Thyroid gland (tissue), 4 donors: Measurements from ENCODE around the gene DACH1. TPM values are rescaled to one million over a fixed set of nuclear protein-coding genes. Genes with fewer than 3 reads are reported as not detected.

Experiments
- DNase-seq, 2 donors: peaks; one replicate each; pipeline ENCODE4 v3.0.0-alpha.2; 2019
- H3K27ac ChIP-seq, 3 donors: fragments of 200-600 bp; sonication (generic); 1 replicate in 2 of 3; 2 replicates in 1 of 3; pipeline ENCODE4 v1.5.1; 2016 to 2019; ENCODE audit warnings: mild to moderate bottlenecking in 1 of 3, moderate library complexity in 1 of 3
- H3K27me3 ChIP-seq: fragments of 200-600 bp; sonication (generic); one replicate; pipeline ENCODE4 v1.5.1; 2019
- H3K36me3 ChIP-seq, 2 donors: fragments of 200-600 bp; sonication (generic); one replicate each; pipeline ENCODE4 v1.5.1; 2016 to 2019
- H3K4me1 ChIP-seq, 2 donors: fragments of 200-600 bp; sonication (generic); one replicate each; pipeline ENCODE4 v1.5.1; 2017 to 2019
- H3K4me3 ChIP-seq, 3 donors: fragments of 200-600 bp; sonication (generic); replicated peaks in 1 of 3; 1 replicate in 2 of 3; 2 replicates in 1 of 3; pipeline ENCODE4 v1.5.1; 2016; ENCODE audit warnings: mild to moderate bottlenecking in 1 of 3
- H3K9me3 ChIP-seq: fragments of 200-600 bp; sonication (generic); one replicate; pipeline ENCODE4 v1.5.1; 2017
- CTCF ChIP-seq, 6 experiments: fragments of 200-600 bp in 3 of 6; fragments of 450-650 bp in 3 of 6; sonication (generic) in 3 of 6; IDR thresholded peaks; one replicate each; pipeline ENCODE4 v1.5.1; 2016 to 2019; ENCODE audit warnings: antibody characterized with exemption in 6 of 6, mild to moderate bottlenecking in 2 of 6, inconsistent platforms in 1 of 6, moderate library complexity in 1 of 6
- POLR2A ChIP-seq, 2 donors: fragments of 450-650 bp; IDR thresholded peaks; one replicate each; pipeline ENCODE4 v1.6.1; 2017; ENCODE audit warnings: antibody characterized with exemption in 2 of 2, mild to moderate bottlenecking in 2 of 2, moderate library complexity in 1 of 2
- WGBS, 2 donors: methylation state at CpG; one replicate each; pipeline ENCODE4 v1.1.5; 2017; 5-methylcytosine and 5-hydroxymethylcytosine counted together
- intact Hi-C: fragments of 100-400 bp; cut with DNase I; formaldehyde crosslinking; loops from one replicate; pipeline ENCODE4 v1.15.1; 2023
- total RNA-seq, 4 donors: library from RNA; depleted of rRNA; stranded (reverse); fragments of >200 nt; gene quantifications; one replicate each; pipeline ENCODE4 v1.2.3, GENCODE V29; 2016

The DACH1 gene
- total RNA-seq, 4 donors from 2014 or later = 0.33 to 0.49 (median 0.33) TPM; not detected in 1

- no peak for TF ChIP-seq POLR2A (IDR thresholded peaks at IDR 0.05)
- no peak for TF ChIP-seq CTCF (IDR thresholded peaks at IDR 0.05)
- DNase-seq = no peak
These were observed 275.6 kb downstream of the DACH1 start for GRCh38 chr13:71591374-71591773.

GRCh38 chr13:71590654-71591148, 276.3 kb downstream of the DACH1 start:
- H3K27ac ChIP-seq = no peak overlapping the region
- WGBS, 2 donors = 98% methylated on average over 3 of the region's 3 CpGs
- intact Hi-C loops = no loop called here

More at GRCh38 chr13:71591374-71591773, 275.6 kb downstream of the DACH1 start:
- Histone ChIP-seq H3K4me3 (no peak overlapping the region), H3K9me3 (no peaks in the 10 kb centered on the region), H3K4me1 (no peaks in the 10 kb centered on the region), H3K36me3 (no peaks in the 10 kb centered on the region), H3K27me3 (no peaks in the 10 kb centered on the region), H3K27ac (no peak overlapping the region)
- intact Hi-C loops = no loop called here

GRCh38 chr13:71589032-71589431, 278.0 kb downstream of the DACH1 start:
- intact Hi-C loops = no loop called here

More at GRCh38 chr13:71590654-71591148, 276.3 kb downstream of the DACH1 start:
- H3K27me3 ChIP-seq = no peaks in the 10 kb centered on the region
- no peaks in the 10 kb centered on the region for H3K9me3 ChIP-seq
- H3K4me3 ChIP-seq = no peak overlapping the region
- no peak for DNase-seq
- no peak for TF ChIP-seq CTCF (IDR thresholded peaks at IDR 0.05)
- TF ChIP-seq POLR2A (IDR thresholded peaks at IDR 0.05) = no peak
- no peaks in the 10 kb centered on the region for H3K4me1 ChIP-seq
- no peaks in the 10 kb centered on the region for H3K36me3 ChIP-seq

GRCh38 chr13:71587817-71588216, 279.2 kb downstream of the DACH1 start:
- no peaks in the 10 kb centered on the region for H3K36me3 ChIP-seq
- TF ChIP-seq CTCF (IDR thresholded peaks at IDR 0.05) (no peak), POLR2A (IDR thresholded peaks at IDR 0.05) (no peak)
- 81 to 83% methylated on average over 5 of the region's 5 CpGs for WGBS, 2 donors
- no peak overlapping the region for H3K4me3 ChIP-seq
- no peaks in the 10 kb centered on the region for H3K4me1 ChIP-seq
- intact Hi-C loops = no loop called here
- no peaks in the 10 kb centered on the region for H3K9me3 ChIP-seq
- H3K27me3 ChIP-seq = no peaks in the 10 kb centered on the region
- no peak for DNase-seq
- no peak overlapping the region for H3K27ac ChIP-seq

More at GRCh38 chr13:71589032-71589431, 278.0 kb downstream of the DACH1 start:
- Histone ChIP-seq H3K4me3 (no peak overlapping the region), H3K27me3 (no peaks in the 10 kb centered on the region), H3K27ac (no peak overlapping the region), H3K9me3 (no peaks in the 10 kb centered on the region), H3K4me1 (no peaks in the 10 kb centered on the region), H3K36me3 (no peaks in the 10 kb centered on the region)
- no peak for DNase-seq
- 80 to 82% methylated on average over 2 of the region's 2 CpGs for WGBS, 2 donors
- no peak for TF ChIP-seq CTCF (IDR thresholded peaks at IDR 0.05)
- no peak for TF ChIP-seq POLR2A (IDR thresholded peaks at IDR 0.05)

GRCh38 chr13:71587193-71587592, 279.8 kb downstream of the DACH1 start:
- no peaks in the 10 kb centered on the region for H3K4me1 ChIP-seq
- DNase-seq = no peak
- no peaks in the 10 kb centered on the region for H3K36me3 ChIP-seq
- 91% methylated on average over 2 of the region's 2 CpGs for WGBS, 2 donors
- intact Hi-C loops = no loop called here
- H3K9me3 ChIP-seq = no peaks in the 10 kb centered on the region
- H3K4me3 ChIP-seq = no peak overlapping the region
- H3K27me3 ChIP-seq = no peaks in the 10 kb centered on the region
- TF ChIP-seq POLR2A (IDR thresholded peaks at IDR 0.05) (no peak), CTCF (IDR thresholded peaks at IDR 0.05) (no peak)
- H3K27ac ChIP-seq = no peak overlapping the region
